Measurements from ENCODE around the gene IKZF4.
"Not testable (repeated sequence)": the region's sequence is repeated elsewhere in the genome, so short reads cannot be mapped to it uniquely, and the experiment has no call there.

IKZF4 gene

GRCh38 chr12:56020423-56021184 is at the start of gene IKZF4:
TSS of gene IKZF4 (plus strand) at chr12:56021043. CDS start at chr12:56021494, 451 bp downstream.
- DNase-seq = peak; percentile 79

- DNase-seq = no peak
Observed at GRCh38 chr12:55972042-55972441, 48.8 kb upstream of the IKZF4 start.

- DNase-seq = no peak
Observed at GRCh38 chr12:55972456-55972855, 48.4 kb upstream of the IKZF4 start.

- peak; percentile 51 for DNase-seq
Observed at GRCh38 chr12:55972911-55973598, 47.8 kb upstream of the IKZF4 start.

GRCh38 chr12:55973599-55974307 is 47.1 kb upstream of the IKZF4 start, which contains the start of gene RAB5B:
TSS of gene RAB5B (plus strand) at chr12:55974078. CDS start at chr12:55986961, 12,883 bp downstream.
- DNase-seq = peak; percentile 99

GRCh38 chr12:55974308-55974730 is 46.5 kb upstream of the IKZF4 start:
- no peak for DNase-seq

GRCh38 chr12:55978393-55978792 is 42.5 kb upstream of the IKZF4 start:
- DNase-seq = no peak

- no peak for DNase-seq
Observed at GRCh38 chr12:55979069-55979468, 41.8 kb upstream of the IKZF4 start.

- not testable (repeated sequence) for DNase-seq
Observed at GRCh38 chr12:55981882-55982281, 39.0 kb upstream of the IKZF4 start.

- no peak for DNase-seq
Observed at GRCh38 chr12:55982319-55982936, 38.4 kb upstream of the IKZF4 start.

GRCh38 chr12:55983232-55983842 is 37.5 kb upstream of the IKZF4 start:
- DNase-seq = no peak

- DNase-seq = no peak
Observed at GRCh38 chr12:55984861-55985260, 36.0 kb upstream of the IKZF4 start.

- no peak for DNase-seq
Observed at GRCh38 chr12:55985341-55985740, 35.5 kb upstream of the IKZF4 start.

- not testable (repeated sequence) for DNase-seq
Observed at GRCh38 chr12:55985976-55986375, 34.9 kb upstream of the IKZF4 start.

GRCh38 chr12:55991110-55991509 is 29.7 kb upstream of the IKZF4 start:
- no peak for DNase-seq

- DNase-seq = no peak
Observed at GRCh38 chr12:55993230-55993853, 27.5 kb upstream of the IKZF4 start.

- no peak for DNase-seq
Observed at GRCh38 chr12:55995366-55995765, 25.5 kb upstream of the IKZF4 start.

- DNase-seq = peak; percentile 58
Observed at GRCh38 chr12:55996201-55996714, 24.6 kb upstream of the IKZF4 start.

- peak; percentile 95 for DNase-seq
Observed at GRCh38 chr12:55996715-55997534, 23.9 kb upstream of the IKZF4 start, which contains the start of gene SUOX. TSS of gene SUOX (plus strand) at chr12:55997276. CDS start at chr12:56002222, 4,946 bp downstream.

- no peak for DNase-seq
Observed at GRCh38 chr12:55997535-55997859, 23.3 kb upstream of the IKZF4 start.

GRCh38 chr12:55999522-55999921 is 21.3 kb upstream of the IKZF4 start:
- DNase-seq = not testable (repeated sequence)
